Tibial nerve (tissue), 4 donors: ENCODE measurements around the gene CPNE2.

Experiments
- CTCF ChIP-seq, 5 experiments: fragments of 200-600 bp in 3 of 5; fragments of 450-650 bp in 2 of 5; sonication (generic) in 3 of 5; IDR thresholded peaks; one replicate each; pipeline ENCODE4 v1.5.1; 2016 to 2019; ENCODE audit warnings: antibody characterized with exemption in 5 of 5, mild to moderate bottlenecking in 3 of 5, moderate library complexity in 2 of 5
- EP300 ChIP-seq, 2 donors: sonication (generic); formaldehyde crosslinking; IDR thresholded peaks; one replicate each; pipeline ENCODE4 v1.6.1; 2017; ENCODE audit warnings: antibody characterized with exemption in 2 of 2, mild to moderate bottlenecking in 1 of 2
- POLR2A ChIP-seq, 2 donors: fragments of 450-650 bp; IDR thresholded peaks; one replicate each; pipeline ENCODE4 v1.6.1; 2017; ENCODE audit warnings: antibody characterized with exemption in 2 of 2, mild to moderate bottlenecking in 2 of 2, moderate library complexity in 2 of 2

GRCh38 chr16:57143149-57143921, 51.0 kb downstream of the CPNE2 start:
- TF ChIP-seq CTCF (IDR thresholded peaks at IDR 0.05) (no peak), EP300 (IDR thresholded peaks at IDR 0.05) (peak; percentile 22 to 77), POLR2A (IDR thresholded peaks at IDR 0.05) (no peak)
